Tibial nerve (tissue), 4 donors: ENCODE data around the gene CPXM1. TPM values are rescaled to one million over a fixed set of nuclear protein-coding genes. Genes with fewer than 3 reads are reported as not detected.

Experiments
- DNase-seq, 2 donors: peaks; one replicate each; pipeline ENCODE4 v3.0.0-alpha.2; 2019; ENCODE audit warnings: low spot score in 2 of 2
- H3K27ac ChIP-seq, 4 donors: fragments of 200-600 bp; sonication (generic) in 3 of 4; one replicate each; pipeline ENCODE4 v1.5.1; 2017 to 2019; ENCODE audit warnings: mild to moderate bottlenecking in 1 of 4
- H3K27me3 ChIP-seq, 2 donors: fragments of 200-600 bp; sonication (generic) in 1 of 2; one replicate each; pipeline versions ENCODE4 v1.5.1 to v1.6.0; 2017 to 2019
- H3K36me3 ChIP-seq, 3 donors: fragments of 200-600 bp; sonication (generic); one replicate each; pipeline ENCODE4 v1.5.1; 2018 to 2019
- H3K4me1 ChIP-seq, 4 donors: fragments of 200-600 bp; sonication (generic) in 3 of 4; one replicate each; pipeline ENCODE4 v1.5.1; 2017 to 2019
- H3K4me3 ChIP-seq, 4 donors: fragments of 200-600 bp; sonication (generic) in 3 of 4; one replicate each; pipeline ENCODE4 v1.5.1; 2017 to 2019; ENCODE audit warnings: mild to moderate bottlenecking in 1 of 4, moderate library complexity in 1 of 4
- H3K9me3 ChIP-seq, 4 donors: fragments of 200-600 bp; sonication (generic) in 3 of 4; one replicate each; pipeline ENCODE4 v1.5.1; 2017 to 2019
- EP300 ChIP-seq, 2 donors: sonication (generic); formaldehyde crosslinking; IDR thresholded peaks; one replicate each; pipeline ENCODE4 v1.6.1; 2017; ENCODE audit warnings: antibody characterized with exemption in 2 of 2, mild to moderate bottlenecking in 1 of 2
- POLR2A ChIP-seq, 2 donors: fragments of 450-650 bp; IDR thresholded peaks; one replicate each; pipeline ENCODE4 v1.6.1; 2017; ENCODE audit warnings: antibody characterized with exemption in 2 of 2, mild to moderate bottlenecking in 2 of 2, moderate library complexity in 2 of 2
- WGBS, 2 donors: methylation state at CpG; one replicate each; pipeline ENCODE4 v1.1.5; 2018; 5-methylcytosine and 5-hydroxymethylcytosine counted together
- total RNA-seq, 4 donors: library from RNA; depleted of rRNA; stranded (reverse); fragments of >200 nt; gene quantifications; one replicate each; pipeline ENCODE4 v1.1.0, GENCODE V29; 2016
- TF ChIP-seq, protein P1 (sequence below), 5 experiments: fragments of 200-600 bp in 3 of 5; fragments of 450-650 bp in 2 of 5; sonication (generic) in 3 of 5; IDR thresholded peaks; one replicate each; pipeline ENCODE4 v1.5.1; 2016 to 2019; ENCODE audit warnings: antibody characterized with exemption in 5 of 5, mild to moderate bottlenecking in 3 of 5, moderate library complexity in 2 of 5

The CPXM1 gene
- total RNA-seq, 4 donors from 2014 or later, result 1.6 to 3.6 (median 1.9) TPM

DNA sequence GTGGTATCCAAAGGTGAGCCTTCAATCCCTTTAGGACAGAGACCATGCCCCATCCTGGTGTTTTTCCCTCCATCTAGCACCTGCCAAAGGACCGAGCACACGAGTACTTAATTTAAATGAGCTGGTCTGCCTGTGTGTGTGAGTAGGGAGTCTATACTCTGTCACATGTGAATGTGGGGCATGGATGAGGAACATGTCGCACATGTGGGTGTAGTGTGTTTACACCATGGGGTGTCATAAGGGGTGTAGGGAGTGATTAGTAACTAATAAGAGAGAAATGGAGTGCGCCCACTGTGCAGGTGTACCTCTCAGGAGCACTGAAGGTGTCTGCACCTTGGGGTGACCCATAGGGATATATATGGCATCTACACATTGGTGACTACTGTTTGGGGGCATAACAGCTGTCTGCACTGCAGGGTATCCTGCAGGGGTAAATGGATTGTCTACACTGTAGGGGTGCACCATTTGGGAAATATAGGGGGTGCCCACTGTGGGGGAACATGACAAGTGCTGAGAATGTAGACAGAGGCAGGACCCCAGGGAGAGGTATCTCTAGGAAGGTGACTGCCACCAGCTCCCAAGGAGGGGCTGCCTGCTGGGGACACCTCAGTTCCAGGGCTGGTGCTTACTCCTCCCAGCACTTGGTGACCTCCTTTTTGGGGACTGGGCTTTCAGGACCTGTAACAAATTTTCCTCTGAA, 54.3 kb downstream of the CPXM1 start:
- TF ChIP-seq EP300 (IDR thresholded peaks at IDR 0.05), result no peak
- TF ChIP-seq, protein P1, sequence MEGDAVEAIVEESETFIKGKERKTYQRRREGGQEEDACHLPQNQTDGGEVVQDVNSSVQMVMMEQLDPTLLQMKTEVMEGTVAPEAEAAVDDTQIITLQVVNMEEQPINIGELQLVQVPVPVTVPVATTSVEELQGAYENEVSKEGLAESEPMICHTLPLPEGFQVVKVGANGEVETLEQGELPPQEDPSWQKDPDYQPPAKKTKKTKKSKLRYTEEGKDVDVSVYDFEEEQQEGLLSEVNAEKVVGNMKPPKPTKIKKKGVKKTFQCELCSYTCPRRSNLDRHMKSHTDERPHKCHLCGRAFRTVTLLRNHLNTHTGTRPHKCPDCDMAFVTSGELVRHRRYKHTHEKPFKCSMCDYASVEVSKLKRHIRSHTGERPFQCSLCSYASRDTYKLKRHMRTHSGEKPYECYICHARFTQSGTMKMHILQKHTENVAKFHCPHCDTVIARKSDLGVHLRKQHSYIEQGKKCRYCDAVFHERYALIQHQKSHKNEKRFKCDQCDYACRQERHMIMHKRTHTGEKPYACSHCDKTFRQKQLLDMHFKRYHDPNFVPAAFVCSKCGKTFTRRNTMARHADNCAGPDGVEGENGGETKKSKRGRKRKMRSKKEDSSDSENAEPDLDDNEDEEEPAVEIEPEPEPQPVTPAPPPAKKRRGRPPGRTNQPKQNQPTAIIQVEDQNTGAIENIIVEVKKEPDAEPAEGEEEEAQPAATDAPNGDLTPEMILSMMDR (IDR thresholded peaks at IDR 0.05), result no peak
- no peak for TF ChIP-seq POLR2A (IDR thresholded peaks at IDR 0.05)
- H3K27me3 ChIP-seq, result peaks cover 0 to 27% of the 10 kb centered on the region in 2 donors
- WGBS, 2 donors, result 82 to 84% methylated on average over 4 of the region's 4 CpGs
- no peak overlapping the region for H3K27ac ChIP-seq
- H3K9me3 ChIP-seq, result no peaks in the 10 kb centered on the region
- no peak overlapping the region for H3K4me3 ChIP-seq
- H3K36me3 ChIP-seq, result no peaks in the 10 kb centered on the region
- no peak for DNase-seq
- peaks cover 0 to 11% (median 5%) of the 10 kb centered on the region in 4 donors for H3K4me1 ChIP-seq

DNA sequence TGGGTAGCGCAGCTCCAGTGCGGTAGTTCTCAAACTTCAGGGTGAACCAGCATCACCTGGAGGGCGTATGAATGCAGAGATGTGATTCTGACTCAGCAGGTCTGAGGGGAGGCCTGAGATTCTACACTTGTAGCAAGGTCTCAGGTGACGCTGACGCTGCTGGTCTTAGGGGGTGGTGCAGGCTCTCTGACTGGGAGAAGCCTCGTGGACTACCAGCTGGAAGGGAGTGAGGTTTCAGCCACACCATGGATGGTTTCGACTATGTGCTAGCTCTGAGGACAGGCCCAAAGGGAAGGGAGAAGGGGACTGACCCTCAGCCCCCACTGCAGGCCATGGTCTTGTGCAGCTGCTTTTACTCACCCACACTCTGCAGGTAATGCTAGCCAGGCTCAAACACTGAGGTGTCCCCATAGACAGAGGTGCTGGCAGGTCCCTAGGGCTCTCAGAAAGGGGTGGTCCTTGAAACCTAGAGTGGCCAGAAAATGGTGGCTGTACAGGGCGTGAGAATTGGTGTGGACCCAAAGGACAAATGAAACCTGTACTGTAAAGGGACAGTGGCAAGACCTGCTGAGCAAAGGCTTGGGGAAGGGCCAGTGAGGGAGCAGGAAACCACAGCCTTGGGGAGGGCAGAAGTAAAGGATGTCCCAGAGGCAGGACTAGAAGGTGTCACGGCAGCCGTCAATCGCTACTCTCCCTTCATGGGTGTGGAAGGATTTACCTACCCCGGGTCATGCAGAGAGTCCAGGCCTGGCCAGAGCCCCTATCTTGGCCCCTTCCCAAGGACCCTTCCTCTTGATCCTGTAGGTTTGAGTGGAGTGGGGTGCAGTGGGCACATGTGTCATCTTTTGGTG, 55.1 kb downstream of the CPXM1 start:
- H3K27ac ChIP-seq, result no peak overlapping the region
- peaks cover 0 to 3% (median under 1%) of the 10 kb centered on the region in 4 donors for H3K4me1 ChIP-seq
- no peak for TF ChIP-seq EP300 (IDR thresholded peaks at IDR 0.05)
- TF ChIP-seq, protein P1 (IDR thresholded peaks at IDR 0.05), result no peak
- TF ChIP-seq POLR2A (IDR thresholded peaks at IDR 0.05), result no peak
- peaks cover 0 to 23% of the 10 kb centered on the region in 2 donors for H3K27me3 ChIP-seq
- H3K36me3 ChIP-seq, result no peaks in the 10 kb centered on the region
- WGBS, 2 donors, result 70 to 78% methylated on average over 9 to 12 of the region's 12 CpGs
- no peak for DNase-seq
- H3K9me3 ChIP-seq, result no peaks in the 10 kb centered on the region
- no peak overlapping the region for H3K4me3 ChIP-seq

Other genes starting within 250 kb of the CPXM1 start
- 100 to 1,000 TPM in 1 of 4 donors, 10 to 100 TPM in 3; 80.0 to 141 (median 87.6) TPM for gene NOP56, start 148.0 kb downstream of the CPXM1 start, total RNA-seq
- 100 to 1,000 TPM; 101 to 141 (median 116) TPM for gene IDH3B, start 136.4 kb downstream of the CPXM1 start, total RNA-seq
- 10 to 100 TPM in 2 of 4 donors, 1 to 10 TPM in 2; 4.8 to 17.5 (median 10.4) TPM for gene EBF4, start 107.8 kb downstream of the CPXM1 start, total RNA-seq
- not detected for gene C20orf141, start 14.4 kb upstream of the CPXM1 start, total RNA-seq
- not detected for gene TMEM239, start 15.7 kb upstream of the CPXM1 start, total RNA-seq
- 10 to 100 TPM; 36.8 to 84.6 (median 62.3) TPM for gene PCED1A, start 40.0 kb upstream of the CPXM1 start, total RNA-seq
- 10 to 100 TPM; 17.9 to 51.3 (median 31.9) TPM for gene VPS16, start 40.1 kb upstream of the CPXM1 start, total RNA-seq
- 100 to 1,000 TPM in 1 of 4 donors, 10 to 100 TPM in 3; 46.3 to 119 (median 67.4) TPM for gene PTPRA, start 72.9 kb upstream of the CPXM1 start, total RNA-seq
- 1 to 10 TPM in 1 of 4 donors, not detected in 3; 4.6 TPM for gene GNRH2, start 243.0 kb upstream of the CPXM1 start, total RNA-seq
- gene MRPS26, start 245.4 kb upstream of the CPXM1 start, total RNA-seq, result 10 to 100 TPM; 43.2 to 87.9 (median 59.5) TPM